Dermis lymphatic vessel endothelial cell (primary cell): Measurements from ENCODE around the gene TNPO2. TPM values are rescaled to one million over a fixed set of nuclear protein-coding genes. Genes with fewer than 3 reads are reported as not detected.

Experiments used
- total RNA-seq: library from RNA; depleted of rRNA; stranded (reverse); fragments of >200 nt; gene quantifications from 2 replicates; pipeline ENCODE4 v1.2.1, GENCODE V29; 2014

Gene TNPO2
- 18.7 and 20.4 TPM in 2 replicates for total RNA-seq

GRCh38 chr19:12723641-12724426 is at the start of gene TNPO2:
TNPO2 (minus strand) TSS chr19:12723932; CDS start chr19:12720977, 2,955 bp downstream.

DNA sequence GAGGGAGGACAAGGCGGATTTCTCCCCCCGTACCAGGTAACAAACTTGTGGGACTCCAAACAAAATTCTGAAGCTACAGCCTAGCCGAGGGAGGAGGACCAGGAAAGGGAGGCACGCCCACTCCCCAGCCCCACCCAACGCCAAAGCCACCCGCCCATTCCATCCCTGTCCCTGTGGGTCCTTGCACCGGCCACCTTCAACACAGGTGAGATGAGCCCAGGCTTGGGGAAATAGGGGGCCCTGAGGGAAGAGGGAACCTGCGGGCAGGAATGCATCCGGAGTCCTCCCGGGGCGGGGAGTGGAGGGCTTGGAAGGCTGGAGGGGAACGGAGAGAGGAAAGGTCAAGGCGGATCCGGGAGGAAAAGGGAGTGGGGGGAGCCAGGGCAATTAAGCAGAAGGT is 27.9 kb upstream of the TNPO2 start, which contains the start of gene BEST2:
BEST2 (plus strand) TSS at position 157 of the 400 bp plus-strand sequence. CDS start 802 bp downstream, outside the sequence.

GRCh38 chr19:12736995-12737834 is 13.5 kb upstream of the TNPO2 start, which contains the start of gene GET3:
GET3 (plus strand) TSS chr19:12737497; CDS start chr19:12737506, 9 bp downstream.

GRCh38 chr19:12696366-12697335 is 27.1 kb downstream of the TNPO2 start, which contains the start of gene FBXW9:
FBXW9 (minus strand) TSS chr19:12696631; CDS start chr19:12696581, 50 bp downstream.

GRCh38 chr19:12687496-12688196 is 36.1 kb downstream of the TNPO2 start, which contains the start of gene GNG14:
GNG14 (plus strand) TSS chr19:12687998; CDS start chr19:12688049, 51 bp downstream.

GRCh38 chr19:12681074-12681987 is 42.4 kb downstream of the TNPO2 start, which contains the start of gene DHPS:
DHPS (minus strand) TSS chr19:12681880; CDS start chr19:12681766, 114 bp downstream.

DNA sequence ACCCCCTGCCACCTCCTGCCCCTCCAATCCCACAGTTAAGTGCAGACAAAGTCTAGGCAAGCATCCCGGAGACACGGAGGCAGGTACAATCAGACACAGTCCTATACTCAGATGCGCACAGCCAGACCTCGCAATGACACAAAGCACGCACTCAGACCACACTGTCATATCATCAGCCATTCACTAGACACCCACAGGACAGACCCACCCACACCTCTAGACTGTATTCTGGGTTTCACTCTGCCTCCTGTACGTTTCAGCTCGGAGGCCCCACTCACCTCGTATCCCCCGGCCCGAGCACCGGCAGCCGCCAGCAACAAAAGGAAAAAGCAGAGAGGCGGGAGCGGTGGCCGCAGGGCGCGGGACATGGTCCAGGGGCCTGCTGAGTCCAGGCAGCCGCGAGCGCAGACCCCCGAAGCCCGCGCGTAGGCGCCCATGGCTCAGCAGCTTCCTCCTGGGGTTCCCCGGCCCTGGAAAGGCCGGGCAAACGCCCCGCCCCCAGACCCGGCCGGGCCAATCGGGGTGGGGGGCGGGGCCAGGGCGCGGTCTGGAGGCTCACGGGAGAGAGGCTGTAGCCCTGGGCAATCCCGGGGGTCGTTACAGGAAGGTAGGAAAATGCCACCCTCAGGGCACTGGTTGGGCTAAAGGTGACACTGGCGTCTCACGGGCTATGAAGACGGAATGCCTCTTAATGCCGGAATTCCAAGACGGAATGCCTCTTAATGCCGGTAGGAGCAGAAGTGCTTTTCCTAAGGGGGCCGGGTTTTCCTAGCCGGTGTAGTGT is 57.3 kb downstream of the TNPO2 start, which contains the start of the genes MAN2B1 and WDR83:
MAN2B1 (minus strand) TSS at position 478 of the 784 bp plus-strand sequence; CDS start at position 437, 41 bp downstream.
WDR83 (plus strand) TSS at position 543 of the 784 bp plus-strand sequence. CDS start 2,984 bp downstream, outside the sequence.

Other genes with a start within 250 kb of the TNPO2 start
- 3.5 and 5.0 TPM in 2 replicates for gene ZNF709, start 239.1 kb downstream of the TNPO2 start, total RNA-seq
- gene ZNF564, start 172.4 kb downstream of the TNPO2 start, total RNA-seq = 9.1 and 12.0 TPM in 2 replicates
- gene ZNF490, start 113.1 kb downstream of the TNPO2 start, total RNA-seq = 7.4 and 8.1 TPM in 2 replicates
- 13.8 and 14.4 TPM in 2 replicates for gene ZNF791, start 113.0 kb downstream of the TNPO2 start, total RNA-seq
- 51.4 and 57.1 TPM in 2 replicates for gene MAN2B1, start 57.2 kb downstream of the TNPO2 start, total RNA-seq
- gene WDR83, start 57.1 kb downstream of the TNPO2 start, total RNA-seq = 7.8 and 7.9 TPM in 2 replicates
- gene DHPS, start 42.1 kb downstream of the TNPO2 start, total RNA-seq = 47.4 and 47.6 TPM in 2 replicates
- not detected in 2 replicates for gene GNG14, start 35.9 kb downstream of the TNPO2 start, total RNA-seq
- gene FBXW9, start 27.3 kb downstream of the TNPO2 start, total RNA-seq = 3.5 and 6.4 TPM in 2 replicates
- gene TRIR, start 10.8 kb upstream of the TNPO2 start, total RNA-seq = 170 and 174 TPM in 2 replicates
- gene GET3, start 13.6 kb upstream of the TNPO2 start, total RNA-seq = 77.6 and 85.5 TPM in 2 replicates
- gene BEST2, start 27.9 kb upstream of the TNPO2 start, total RNA-seq = not detected in 2 replicates
- 9.7 and 10.6 TPM in 2 replicates for gene HOOK2, start 51.6 kb upstream of the TNPO2 start, total RNA-seq
- 149 and 187 TPM in 2 replicates for gene JUNB, start 67.6 kb upstream of the TNPO2 start, total RNA-seq
- gene PRDX2, start 77.9 kb upstream of the TNPO2 start, total RNA-seq = 170 and 189 TPM in 2 replicates
- gene THSD8, start 78.1 kb upstream of the TNPO2 start, total RNA-seq = not detected in 2 replicates
- 8.3 and 10.6 TPM in 2 replicates for gene RNASEH2A, start 82.7 kb upstream of the TNPO2 start, total RNA-seq
- gene RTBDN, start 110.6 kb upstream of the TNPO2 start, total RNA-seq = not detected in 2 replicates
- 0.76 and 1.2 TPM in 2 replicates for gene MAST1, start 114.6 kb upstream of the TNPO2 start, total RNA-seq
- 27.9 and 30.7 TPM in 2 replicates for gene DNASE2, start 157.5 kb upstream of the TNPO2 start, total RNA-seq
- 0.09 TPM in 1 of 2 replicates, not detected in the other for gene KLF1, start 163.3 kb upstream of the TNPO2 start, total RNA-seq
- 19.4 and 19.8 TPM in 2 replicates for gene GCDH, start 167.2 kb upstream of the TNPO2 start, total RNA-seq
- gene SYCE2, start 195.4 kb upstream of the TNPO2 start, total RNA-seq = 0.11 TPM in 1 of 2 replicates, not detected in the other
- gene FARSA, start 209.8 kb upstream of the TNPO2 start, total RNA-seq = 28.2 and 41.6 TPM in 2 replicates
- 1,472 and 1,781 TPM in 2 replicates for gene CALR, start 214.7 kb upstream of the TNPO2 start, total RNA-seq
- 50.2 and 60.8 TPM in 2 replicates for gene RAD23A, start 221.9 kb upstream of the TNPO2 start, total RNA-seq
- gene GADD45GIP1, start 233.3 kb upstream of the TNPO2 start, total RNA-seq = 14.5 and 23.3 TPM in 2 replicates
- 0.22 and 0.34 TPM in 2 replicates for gene DAND5, start 245.6 kb upstream of the TNPO2 start, total RNA-seq